Stomach (tissue), 4 donors: ENCODE measurements around the gene DMXL1.

Source experiments
- CTCF ChIP-seq, 7 experiments: fragments of 450-650 bp in 4 of 7; fragments of 200-600 bp in 3 of 7; sonication (generic) in 3 of 7; IDR thresholded peaks; one replicate each; pipeline ENCODE4 v1.5.1; 2016 to 2019; ENCODE audit warnings: antibody characterized with exemption in 7 of 7, control low read depth in 2 of 7, mild to moderate bottlenecking in 1 of 7
- POLR2A ChIP-seq, 4 donors: fragments of 450-650 bp; IDR thresholded peaks; one replicate each; pipeline ENCODE4 v1.6.1; 2016; ENCODE audit warnings: antibody characterized with exemption in 4 of 4, control low read depth in 2 of 4, mild to moderate bottlenecking in 1 of 4, moderate library complexity in 1 of 4

GRCh38 chr5:119077444-119077843, 6.6 kb downstream of the DMXL1 start:
- TF ChIP-seq CTCF (IDR thresholded peaks at IDR 0.05) (no peak), POLR2A (IDR thresholded peaks at IDR 0.05) (no peak)
